ENCODE data around the gene STON1.

GRCh38 chr2:48482313-48482712, 47.6 kb upstream of the STON1 start:
- TF ChIP-seq, protein P1, sequence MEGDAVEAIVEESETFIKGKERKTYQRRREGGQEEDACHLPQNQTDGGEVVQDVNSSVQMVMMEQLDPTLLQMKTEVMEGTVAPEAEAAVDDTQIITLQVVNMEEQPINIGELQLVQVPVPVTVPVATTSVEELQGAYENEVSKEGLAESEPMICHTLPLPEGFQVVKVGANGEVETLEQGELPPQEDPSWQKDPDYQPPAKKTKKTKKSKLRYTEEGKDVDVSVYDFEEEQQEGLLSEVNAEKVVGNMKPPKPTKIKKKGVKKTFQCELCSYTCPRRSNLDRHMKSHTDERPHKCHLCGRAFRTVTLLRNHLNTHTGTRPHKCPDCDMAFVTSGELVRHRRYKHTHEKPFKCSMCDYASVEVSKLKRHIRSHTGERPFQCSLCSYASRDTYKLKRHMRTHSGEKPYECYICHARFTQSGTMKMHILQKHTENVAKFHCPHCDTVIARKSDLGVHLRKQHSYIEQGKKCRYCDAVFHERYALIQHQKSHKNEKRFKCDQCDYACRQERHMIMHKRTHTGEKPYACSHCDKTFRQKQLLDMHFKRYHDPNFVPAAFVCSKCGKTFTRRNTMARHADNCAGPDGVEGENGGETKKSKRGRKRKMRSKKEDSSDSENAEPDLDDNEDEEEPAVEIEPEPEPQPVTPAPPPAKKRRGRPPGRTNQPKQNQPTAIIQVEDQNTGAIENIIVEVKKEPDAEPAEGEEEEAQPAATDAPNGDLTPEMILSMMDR (IDR thresholded peaks at IDR 0.05): no peak
- TF ChIP-seq POLR2A (IDR thresholded peaks at IDR 0.05): no peak

Measured in testis (tissue), 2 donors.